Endodermal cell (in vitro differentiated cells): ENCODE measurements around the gene SELENOF. TPM values are rescaled to one million over a fixed set of nuclear protein-coding genes. Genes with fewer than 3 reads are reported as not detected.
"Not testable (repeated sequence)": the region's sequence is repeated elsewhere in the genome, so short reads cannot be mapped to it uniquely, and the experiment has no call there.

Experiments used
- DNase-seq: peaks from one replicate; pipeline ENCODE4 v3.0.0-alpha.2; 2017
- H3K27ac ChIP-seq: 2 replicates; pipeline ENCODE4 v1.5.1; 2013; ENCODE audit warnings: mild to moderate bottlenecking, low read depth, low read length, moderate library complexity
- H3K27me3 ChIP-seq: 2 replicates; pipeline ENCODE4 v1.6.1; 2013; ENCODE audit warnings: mild to moderate bottlenecking, low read length, moderate library complexity; ENCODE audit not compliant: insufficient read depth, control insufficient read depth, poor library complexity, severe bottlenecking
- H3K36me3 ChIP-seq: 2 replicates; pipeline ENCODE4 v1.7.0; 2013; ENCODE audit warnings: mild to moderate bottlenecking, low read length, moderate library complexity; ENCODE audit not compliant: control insufficient read depth, insufficient read depth
- H3K4me1 ChIP-seq: one replicate; pipeline ENCODE4 v1.7.0; 2013; ENCODE audit warnings: low read length; ENCODE audit not compliant: control insufficient read depth, insufficient read depth
- H3K4me3 ChIP-seq: 2 replicates; pipeline ENCODE4 v1.5.1; 2013; ENCODE audit warnings: mild to moderate bottlenecking, low read length, moderate library complexity
- H3K9ac ChIP-seq: 2 replicates; pipeline ENCODE4 v1.6.1; 2013; ENCODE audit warnings: mild to moderate bottlenecking, low read length, moderate library complexity; ENCODE audit not compliant: poor library complexity, severe bottlenecking; ENCODE audit errors: extremely low read depth
- H3K9me3 ChIP-seq: 2 replicates; pipeline ENCODE4 v1.6.1; 2013; ENCODE audit warnings: mild to moderate bottlenecking, low read length, moderate library complexity; ENCODE audit not compliant: control insufficient read depth
- H3K27ac Mint-ChIP-seq: 2 replicates; pipeline ENCODE4 v1.8.0; 2020; ENCODE audit warnings: mixed read lengths
- H3K27me3 Mint-ChIP-seq: 2 replicates; pipeline ENCODE4 v1.8.0; 2021; ENCODE audit warnings: mild to moderate bottlenecking, mixed read lengths; ENCODE audit not compliant: insufficient read depth
- H3K36me3 Mint-ChIP-seq: 2 replicates; pipeline ENCODE4 v1.8.0; 2020; ENCODE audit warnings: low read depth, mixed read lengths
- H3K4me1 Mint-ChIP-seq: 2 replicates; pipeline ENCODE4 v1.8.0; 2020; ENCODE audit warnings: mixed read lengths
- H3K4me3 Mint-ChIP-seq: 2 replicates; pipeline ENCODE4 v1.8.0; 2020; ENCODE audit warnings: mild to moderate bottlenecking, moderate library complexity, mixed read lengths
- H3K9me3 Mint-ChIP-seq: 2 replicates; pipeline ENCODE4 v1.8.0; 2020; ENCODE audit warnings: mild to moderate bottlenecking, mixed read lengths
- CTCF ChIP-seq: fragments of 200-600 bp; sonication (generic); conservative IDR thresholded peaks from 2 replicates; pipeline ENCODE4 v1.5.0; 2021; ENCODE audit warnings: antibody characterized with exemption, mild to moderate bottlenecking
- WGBS, 2 experiments: methylation state at CpG; one replicate each; pipeline versions ENCODE4 v1.1.5 to v1.1.7; 2013; ENCODE audit warnings: missing lambda C conversion rate in 2 of 2, mixed read lengths in 1 of 2; ENCODE audit not compliant: insufficient coverage in 1 of 2, insufficient read length in 1 of 2; 5-methylcytosine and 5-hydroxymethylcytosine counted together
- total RNA-seq, 2 donors: library from RNA; stranded (reverse); fragmentation: NEBNext Ultra II Directional in 1 of 2; extraction: Animal tissue kit (Norgen Biotek cat#: 25700) in 1 of 2; gene quantifications; 2 replicates in 1 of 2; 3 replicates in 1 of 2; pipeline ENCODE4 v1.2.1, GENCODE V29; 2021

Gene SELENOF
- total RNA-seq, 2 donors from 2014 or later: 140 to 166 TPM

GRCh38 chr1:86822459-86822858 is 91.5 kb downstream of the SELENOF start:
- no peak for TF ChIP-seq CTCF
- H3K9me3 ChIP-seq: peaks cover 21% of the 10 kb centered on the region
- 48 to 59% methylated on average over 4 of the region's 4 CpGs for WGBS, 2 experiments

GRCh38 chr1:86821956-86822355 is 92.0 kb downstream of the SELENOF start:
- no peak for DNase-seq
- H3K9ac ChIP-seq: no peak overlapping the region
- peaks cover 16% of the 10 kb centered on the region for H3K9me3 ChIP-seq
- Mint-ChIP-seq H3K4me3 (no peak overlapping the region), H3K9me3 (peaks cover 23% of the 10 kb centered on the region), H3K4me1 (peaks cover 52% of the 10 kb centered on the region), H3K27ac (no peak overlapping the region), H3K27me3 (no peaks in the 10 kb centered on the region), H3K36me3 (peaks cover 4% of the 10 kb centered on the region)
- H3K27me3 ChIP-seq: no peaks in the 10 kb centered on the region
- TF ChIP-seq CTCF: no peak
- WGBS, 2 experiments: 53% methylated on average over 1 of the region's 1 CpG; no CpG with 5 or more reads in 1 of the 2 experiments
- H3K36me3 ChIP-seq: no peaks in the 10 kb centered on the region
- H3K4me3 ChIP-seq: no peak overlapping the region
- peaks cover 5% of the 10 kb centered on the region for H3K4me1 ChIP-seq
- H3K27ac ChIP-seq: no peak overlapping the region

More at GRCh38 chr1:86822459-86822858, 91.5 kb downstream of the SELENOF start:
- peaks cover 24% of the 10 kb centered on the region for H3K9me3 Mint-ChIP-seq
- H3K4me3 Mint-ChIP-seq: no peak overlapping the region
- Histone ChIP-seq H3K27ac (no peak overlapping the region), H3K9ac (no peak overlapping the region), H3K27me3 (no peaks in the 10 kb centered on the region), H3K36me3 (no peaks in the 10 kb centered on the region), H3K4me1 (peaks cover 5% of the 10 kb centered on the region), H3K4me3 (no peak overlapping the region)
- H3K4me1 Mint-ChIP-seq: peaks cover 49% of the 10 kb centered on the region
- no peak overlapping the region for H3K27ac Mint-ChIP-seq
- no peaks in the 10 kb centered on the region for H3K27me3 Mint-ChIP-seq
- DNase-seq: no peak
- H3K36me3 Mint-ChIP-seq: peaks cover 3% of the 10 kb centered on the region

- not testable (repeated sequence) for H3K4me3 ChIP-seq, H3K4me3 Mint-ChIP-seq, H3K27me3 ChIP-seq, DNase-seq, H3K27ac Mint-ChIP-seq, H3K27ac ChIP-seq, H3K36me3 ChIP-seq, H3K36me3 Mint-ChIP-seq, H3K9ac ChIP-seq, H3K27me3 Mint-ChIP-seq, H3K4me1 ChIP-seq
- peaks cover 12% of the 10 kb centered on the region for H3K9me3 ChIP-seq
- H3K4me1 Mint-ChIP-seq: peaks cover 38% of the 10 kb centered on the region
- H3K9me3 Mint-ChIP-seq: peaks cover 21% of the 10 kb centered on the region
- WGBS, 2 experiments: 85 to 93% methylated on average over 3 to 5 of the region's 5 CpGs
Observed at GRCh38 chr1:86819970-86820369, 94.0 kb downstream of the SELENOF start.

GRCh38 chr1:86817246-86817826 is 96.6 kb downstream of the SELENOF start:
- Mint-ChIP-seq H3K4me1 (peaks cover 21% of the 10 kb centered on the region), H3K9me3 (peaks cover 42% of the 10 kb centered on the region), H3K36me3 (peaks cover 12% of the 10 kb centered on the region), H3K27ac (peak overlapping the region; percentile 79), H3K4me3 (peak overlapping the region; percentile 49)
- H3K4me3 ChIP-seq: peak overlapping the region; percentile 56
- not testable (repeated sequence) for H3K36me3 ChIP-seq, H3K4me1 ChIP-seq, H3K27me3 ChIP-seq, H3K9ac ChIP-seq, H3K27me3 Mint-ChIP-seq, H3K27ac ChIP-seq
- 74 to 76% methylated on average over 3 to 4 of the region's 5 CpGs for WGBS, 2 experiments
- DNase-seq: peak; percentile 63
- peaks cover 22% of the 10 kb centered on the region for H3K9me3 ChIP-seq

- H3K27ac Mint-ChIP-seq, H3K4me1 ChIP-seq, H3K4me3 ChIP-seq, H3K27me3 ChIP-seq, H3K27me3 Mint-ChIP-seq, DNase-seq, H3K4me3 Mint-ChIP-seq, H3K27ac ChIP-seq, H3K9ac ChIP-seq, H3K36me3 ChIP-seq: not testable (repeated sequence)
- H3K9me3 Mint-ChIP-seq: peaks cover 32% of the 10 kb centered on the region
- 80 to 89% methylated on average over 3 to 4 of the region's 5 CpGs for WGBS, 2 experiments
- peaks cover 19% of the 10 kb centered on the region for H3K4me1 Mint-ChIP-seq
- H3K9me3 ChIP-seq: peaks cover 11% of the 10 kb centered on the region
- peaks cover 12% of the 10 kb centered on the region for H3K36me3 Mint-ChIP-seq
Observed at GRCh38 chr1:86814118-86814517, 99.8 kb downstream of the SELENOF start.
